ENCODE data around the gene CTIF.

GRCh38 chr18:48885266-48885923 lies 346.6 kb downstream of the CTIF start:
- TF ChIP-seq CTCF (IDR thresholded peaks at IDR 0.05): no peak
- TF ChIP-seq POLR2A (IDR thresholded peaks at IDR 0.05): no peak
